HepG2 (cell line): Measurements from ENCODE around the gene ACOT8. TPM values are rescaled to one million over a fixed set of nuclear protein-coding genes. Genes with fewer than 3 reads are reported as not detected.

Source experiments
- AKAP8 ChIP-seq: sonication (generic); formaldehyde crosslinking; IDR thresholded peaks from 2 replicates; pipeline ENCODE4 v1.5.1; 2020; ENCODE audit warnings: mild to moderate bottlenecking, missing genetic modification reagents
- ARNT ChIP-seq: fragments of 450-650 bp; IDR thresholded peaks from 2 replicates; pipeline ENCODE4 v1.6.1; 2017
- ATRX ChIP-seq: sonication (generic); formaldehyde crosslinking; IDR thresholded peaks from 2 replicates; pipeline ENCODE4 v1.4.0; 2020; ENCODE audit warnings: missing genetic modification reagents, borderline replicate concordance
- RERE ChIP-seq: IDR thresholded peaks from 2 replicates; pipeline ENCODE4 v1.6.1; 2016; ENCODE audit warnings: low read depth, missing genetic modification reagents, missing compliant biosample characterization
- SYNCRIP ChIP-seq: fragments of 200-400 bp; formaldehyde crosslinking; IDR thresholded peaks from 2 replicates; pipeline ENCODE4 v1.6.1; 2018; ENCODE audit warnings: mild to moderate bottlenecking, low read depth, low read length; ENCODE audit not compliant: insufficient read depth
- ZNF230 ChIP-seq: sonication (generic); formaldehyde crosslinking; IDR thresholded peaks from 2 replicates; pipeline ENCODE4 v1.4.0; 2020; ENCODE audit warnings: mild to moderate bottlenecking, missing genetic modification reagents
- ZNF839 ChIP-seq: sonication (generic); formaldehyde crosslinking; IDR thresholded peaks from 2 replicates; pipeline ENCODE4 v1.4.0; 2020; ENCODE audit warnings: missing genetic modification reagents, mild to moderate bottlenecking, borderline replicate concordance
- polyA plus RNA-seq, 8 experiments: library from polyadenylated mRNA; depleted of rRNA in 3 of 8; stranded (reverse) in 7 of 8; unstranded in 1 of 8; fragments of >200 nt; fragmentation: Illumina TruSeq in 4 of 8; extraction: Trizol in 4 of 8; gene quantifications; 2 replicates each; pipeline versions ENCODE4 v1.2.1 to v1.2.3, GENCODE V29; 2011 to 2016; ENCODE audit warnings: low read depth in 4 of 8, missing spikeins in 1 of 8, mixed read lengths in 1 of 8; ENCODE audit not compliant: insufficient read depth in 1 of 8
- total RNA-seq, 5 experiments: library from RNA; depleted of rRNA; stranded (reverse); fragments of >200 nt; fragmentation: Illumina TruSeq; extraction: Trizol; gene quantifications; 2 replicates each; pipeline ENCODE4 v1.2.3, GENCODE V29; 2016; ENCODE audit warnings: low read depth in 1 of 5

The ACOT8 gene
- total and polyA plus RNA-seq, 2 of the 13 experiments (the other 11 are each of a cell fraction or from before 2014, with no cell fraction given): 31.4 to 45.5 TPM

DNA sequence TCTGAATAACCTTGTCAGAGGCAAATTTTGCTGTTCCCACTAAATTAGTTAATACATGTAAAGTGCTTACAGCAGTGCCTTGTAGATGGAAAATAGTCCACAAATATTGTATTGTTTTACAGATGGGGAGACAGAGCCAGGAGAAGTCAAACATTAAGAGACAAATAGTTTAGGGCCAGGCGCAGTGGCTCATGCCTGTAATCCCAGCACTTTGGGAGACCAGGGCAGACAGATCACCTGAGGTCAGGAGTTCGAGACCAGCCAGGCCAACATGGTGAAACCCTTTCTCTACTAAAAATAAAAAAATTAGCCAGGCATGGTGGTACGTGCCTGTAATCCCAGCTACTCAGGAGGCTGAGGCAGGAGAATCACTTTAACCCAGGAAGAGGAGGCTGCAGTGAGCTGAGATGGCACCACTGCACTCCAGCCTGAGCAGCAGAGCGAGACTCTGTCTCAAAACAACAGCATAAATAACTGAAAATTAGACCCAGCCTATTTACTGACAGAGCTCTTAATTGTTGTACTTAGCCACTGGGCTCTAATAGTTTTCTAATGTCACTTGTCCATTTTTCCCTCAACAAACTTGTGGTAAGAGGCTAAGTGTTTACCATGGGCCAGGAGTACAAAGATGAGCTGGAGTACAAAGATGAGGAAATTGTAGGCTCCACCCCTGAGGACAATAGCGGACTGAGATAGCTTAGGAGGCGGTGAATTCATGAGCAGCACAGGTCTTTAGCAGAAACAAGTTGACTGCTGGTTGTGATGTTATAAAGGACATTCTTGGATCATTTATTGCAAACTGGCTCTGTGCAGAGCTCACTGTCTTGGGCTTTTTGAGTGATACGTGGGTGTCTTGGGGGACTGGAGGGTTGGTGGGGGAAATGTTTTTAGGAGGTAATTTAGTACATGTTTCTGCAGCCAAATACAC is 6.6 kb upstream of the ACOT8 start (continued):
- TF ChIP-seq SYNCRIP: no peak
- no peak for TF ChIP-seq ATRX (CRISPR knock-in tag)
- no peak for TF ChIP-seq RERE (CRISPR knock-in tag)
- no peak for TF ChIP-seq AKAP8 (CRISPR knock-in tag)
- TF ChIP-seq ZNF839 (CRISPR knock-in tag): no peak
- TF ChIP-seq ZNF230 (CRISPR knock-in tag): no peak
- TF ChIP-seq ARNT: no peak
